ENCODE results near the gene CEP135. TPM values are rescaled to one million over a fixed set of nuclear protein-coding genes. Genes with fewer than 3 reads are reported as not detected.

The CEP135 gene
- total RNA-seq, 1 experiment from 2014 or later: 10.9 TPM

GRCh38 chr4:56082829-56083228 is 134.1 kb downstream of the CEP135 start:
- no peak overlapping the region for H3K27ac ChIP-seq (ENCODE audit: low read depth, low read length)
- TF ChIP-seq, protein P1, sequence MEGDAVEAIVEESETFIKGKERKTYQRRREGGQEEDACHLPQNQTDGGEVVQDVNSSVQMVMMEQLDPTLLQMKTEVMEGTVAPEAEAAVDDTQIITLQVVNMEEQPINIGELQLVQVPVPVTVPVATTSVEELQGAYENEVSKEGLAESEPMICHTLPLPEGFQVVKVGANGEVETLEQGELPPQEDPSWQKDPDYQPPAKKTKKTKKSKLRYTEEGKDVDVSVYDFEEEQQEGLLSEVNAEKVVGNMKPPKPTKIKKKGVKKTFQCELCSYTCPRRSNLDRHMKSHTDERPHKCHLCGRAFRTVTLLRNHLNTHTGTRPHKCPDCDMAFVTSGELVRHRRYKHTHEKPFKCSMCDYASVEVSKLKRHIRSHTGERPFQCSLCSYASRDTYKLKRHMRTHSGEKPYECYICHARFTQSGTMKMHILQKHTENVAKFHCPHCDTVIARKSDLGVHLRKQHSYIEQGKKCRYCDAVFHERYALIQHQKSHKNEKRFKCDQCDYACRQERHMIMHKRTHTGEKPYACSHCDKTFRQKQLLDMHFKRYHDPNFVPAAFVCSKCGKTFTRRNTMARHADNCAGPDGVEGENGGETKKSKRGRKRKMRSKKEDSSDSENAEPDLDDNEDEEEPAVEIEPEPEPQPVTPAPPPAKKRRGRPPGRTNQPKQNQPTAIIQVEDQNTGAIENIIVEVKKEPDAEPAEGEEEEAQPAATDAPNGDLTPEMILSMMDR (IDR thresholded peaks at IDR 0.05 in 2 of 3, conservative IDR thresholded peaks at IDR 0.05 in 1 of 3; ENCODE audit: borderline replicate concordance in 1 of 3, insufficient read depth in 1 of 3, low read depth in 2 of 3, low read length in 2 of 3): no peak
- no peak for TF ChIP-seq SIN3A (IDR thresholded peaks at IDR 0.05; ENCODE audit: low read depth)
- no peak for TF ChIP-seq TCF7L2 (IDR thresholded peaks at IDR 0.05; ENCODE audit: borderline replicate concordance, extremely low read depth, insufficient read depth, insufficient read length)
- TF ChIP-seq POLR2AphosphoS5 (IDR thresholded peaks at IDR 0.05; ENCODE audit: low read depth, low read length): no peak
- POLR2A ChIA-PET: no interaction called here
- H3K4me1 ChIP-seq (ENCODE audit: control insufficient read depth in 1 of 2, insufficient read depth in 2 of 2, low read length in 2 of 2): peaks cover 0 to 15% of the 10 kb centered on the region in 2 experiments; a peak in 3 of 4 replicates
- no peak overlapping the region for H2AFZ ChIP-seq (ENCODE audit: low read depth, low read length, poor library complexity, severe bottlenecking)
- H3K36me3 ChIP-seq (ENCODE audit: control insufficient read depth in 1 of 2, insufficient read depth in 2 of 2, low read length in 2 of 2): no peaks in the 10 kb centered on the region
- no peaks in the 10 kb centered on the region for H3K9me3 ChIP-seq (ENCODE audit: control insufficient read depth in 1 of 2, insufficient read depth in 1 of 2, low read depth in 1 of 2, low read length in 2 of 2)
- RAD21 ChIA-PET (ENCODE audit: low non-redundant PET in 1 of 2, low total read pairs in 2 of 2, uncharacterized antibody in 2 of 2, unreplicated experiment in 2 of 2): no interaction called here
- no peak overlapping the region for H3K9ac ChIP-seq (ENCODE audit: low read length)
- intact Hi-C loops (cut with micrococcal nuclease): no loop called here
- H3K4me3 ChIP-seq (replicated peaks in 1 of 2; ENCODE audit: low read depth in 1 of 2, low read length in 2 of 2): no peak overlapping the region
- BruUV-seq (replicated peaks): no TSS peak
- DNase-seq (ENCODE audit: low read depth, low spot score) (no peak), ATAC-seq (no peak)
- no peaks in the 10 kb centered on the region for H4K20me1 ChIP-seq (ENCODE audit: insufficient read depth)
- CTCF ChIA-PET: no interaction called here
- H3K4me2 ChIP-seq (ENCODE audit: low read length): no peak overlapping the region
- peaks cover 5% of the 10 kb centered on the region; the same call in 1 of the 2 replicates for H3K79me2 ChIP-seq (ENCODE audit: insufficient read depth, low read length)
- H3K9me2 ChIP-seq (ENCODE audit: insufficient read depth): no peaks in the 10 kb centered on the region
- no peaks in the 10 kb centered on the region for H3K27me3 ChIP-seq (ENCODE audit: insufficient read depth, low read length)

Other genes with a start within 250 kb of the CEP135 start
- gene EXOC1L, start 129.2 kb upstream of the CEP135 start, total RNA-seq (2021; ENCODE audit: unreplicated experiment): not detected
- 17.6 TPM for gene EXOC1, start 95.3 kb upstream of the CEP135 start, total RNA-seq (2021; ENCODE audit: unreplicated experiment)